ENCODE results near the gene SP8. TPM values are rescaled to one million over a fixed set of nuclear protein-coding genes. Genes with fewer than 3 reads are reported as not detected.

Gene SP8
- total and polyA plus RNA-seq, 9 of the 15 experiments (the other 6 are each of a cell fraction or from before 2014, with no cell fraction given): 0.04 to 1.2 (median 0.19) TPM

DNA sequence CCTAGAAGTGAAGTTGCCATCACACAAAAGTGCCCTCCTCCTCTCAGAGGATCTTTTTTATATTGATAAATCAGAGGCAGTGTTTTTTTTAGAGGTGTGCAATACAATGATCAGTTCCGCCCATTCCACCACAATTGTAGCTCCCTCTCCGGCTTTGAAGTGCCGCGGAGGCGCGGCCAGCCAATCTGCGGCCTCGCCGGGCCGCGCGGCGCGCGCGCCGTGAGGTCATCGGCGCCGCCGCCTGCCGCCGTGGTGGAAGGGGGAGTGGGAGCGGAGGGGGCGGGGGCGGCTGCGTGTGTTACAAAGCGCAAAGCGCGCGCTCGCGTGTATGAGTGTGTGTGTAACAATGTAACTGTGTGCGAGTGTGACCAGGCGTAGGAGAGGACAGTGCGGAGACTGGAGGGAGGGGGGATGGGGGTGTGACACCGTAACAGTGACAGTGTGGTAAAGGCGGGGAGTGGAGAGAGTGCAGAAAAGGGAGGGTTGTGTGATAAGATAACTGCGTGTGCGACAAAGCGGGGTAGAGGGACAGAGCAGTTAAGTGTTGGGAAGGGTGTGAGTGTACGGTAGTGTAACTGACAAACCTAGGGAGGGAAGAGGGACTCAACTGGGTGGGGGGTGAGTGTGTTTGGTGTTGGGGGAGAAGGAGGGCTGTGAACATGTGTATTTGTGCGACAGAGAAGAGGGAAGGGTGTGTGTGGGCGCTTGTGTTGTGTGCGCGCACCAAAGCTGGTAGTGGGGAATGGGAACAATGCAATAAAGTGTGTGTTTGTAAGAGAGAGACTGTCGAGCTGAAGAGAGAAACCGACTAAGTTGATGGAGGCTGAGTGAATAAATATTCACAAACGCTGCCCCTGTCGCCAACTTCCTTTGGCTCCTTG, at the start of gene SP8 (continued):
- no peak for TF ChIP-seq EWSR1 (IDR thresholded peaks at IDR 0.05; ENCODE audit: borderline replicate concordance, low read depth, partially characterized antibody)
- TF ChIP-seq, protein P1, sequence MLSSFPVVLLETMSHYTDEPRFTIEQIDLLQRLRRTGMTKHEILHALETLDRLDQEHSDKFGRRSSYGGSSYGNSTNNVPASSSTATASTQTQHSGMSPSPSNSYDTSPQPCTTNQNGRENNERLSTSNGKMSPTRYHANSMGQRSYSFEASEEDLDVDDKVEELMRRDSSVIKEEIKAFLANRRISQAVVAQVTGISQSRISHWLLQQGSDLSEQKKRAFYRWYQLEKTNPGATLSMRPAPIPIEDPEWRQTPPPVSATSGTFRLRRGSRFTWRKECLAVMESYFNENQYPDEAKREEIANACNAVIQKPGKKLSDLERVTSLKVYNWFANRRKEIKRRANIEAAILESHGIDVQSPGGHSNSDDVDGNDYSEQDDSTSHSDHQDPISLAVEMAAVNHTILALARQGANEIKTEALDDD (IDR thresholded peaks at IDR 0.05): no peak
- no peak for TF ChIP-seq ZNF24 (IDR thresholded peaks at IDR 0.05)
- TF ChIP-seq POLR2A (conservative IDR thresholded peaks at IDR 0.05): peak; percentile 71
- TF ChIP-seq, protein P2, sequence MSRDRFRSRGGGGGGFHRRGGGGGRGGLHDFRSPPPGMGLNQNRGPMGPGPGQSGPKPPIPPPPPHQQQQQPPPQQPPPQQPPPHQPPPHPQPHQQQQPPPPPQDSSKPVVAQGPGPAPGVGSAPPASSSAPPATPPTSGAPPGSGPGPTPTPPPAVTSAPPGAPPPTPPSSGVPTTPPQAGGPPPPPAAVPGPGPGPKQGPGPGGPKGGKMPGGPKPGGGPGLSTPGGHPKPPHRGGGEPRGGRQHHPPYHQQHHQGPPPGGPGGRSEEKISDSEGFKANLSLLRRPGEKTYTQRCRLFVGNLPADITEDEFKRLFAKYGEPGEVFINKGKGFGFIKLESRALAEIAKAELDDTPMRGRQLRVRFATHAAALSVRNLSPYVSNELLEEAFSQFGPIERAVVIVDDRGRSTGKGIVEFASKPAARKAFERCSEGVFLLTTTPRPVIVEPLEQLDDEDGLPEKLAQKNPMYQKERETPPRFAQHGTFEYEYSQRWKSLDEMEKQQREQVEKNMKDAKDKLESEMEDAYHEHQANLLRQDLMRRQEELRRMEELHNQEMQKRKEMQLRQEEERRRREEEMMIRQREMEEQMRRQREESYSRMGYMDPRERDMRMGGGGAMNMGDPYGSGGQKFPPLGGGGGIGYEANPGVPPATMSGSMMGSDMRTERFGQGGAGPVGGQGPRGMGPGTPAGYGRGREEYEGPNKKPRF (IDR thresholded peaks at IDR 0.05; ENCODE audit: low read depth, low read length): no peak
- TF ChIP-seq, protein P3, sequence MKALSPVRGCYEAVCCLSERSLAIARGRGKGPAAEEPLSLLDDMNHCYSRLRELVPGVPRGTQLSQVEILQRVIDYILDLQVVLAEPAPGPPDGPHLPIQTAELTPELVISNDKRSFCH (CRISPR knock-in tag; IDR thresholded peaks at IDR 0.05): no peak
- TF ChIP-seq, protein P3 (tag; IDR thresholded peaks at IDR 0.05): no peak
- TF ChIP-seq, protein P4, sequence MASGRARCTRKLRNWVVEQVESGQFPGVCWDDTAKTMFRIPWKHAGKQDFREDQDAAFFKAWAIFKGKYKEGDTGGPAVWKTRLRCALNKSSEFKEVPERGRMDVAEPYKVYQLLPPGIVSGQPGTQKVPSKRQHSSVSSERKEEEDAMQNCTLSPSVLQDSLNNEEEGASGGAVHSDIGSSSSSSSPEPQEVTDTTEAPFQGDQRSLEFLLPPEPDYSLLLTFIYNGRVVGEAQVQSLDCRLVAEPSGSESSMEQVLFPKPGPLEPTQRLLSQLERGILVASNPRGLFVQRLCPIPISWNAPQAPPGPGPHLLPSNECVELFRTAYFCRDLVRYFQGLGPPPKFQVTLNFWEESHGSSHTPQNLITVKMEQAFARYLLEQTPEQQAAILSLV (tag; IDR thresholded peaks at IDR 0.05): no peak
- TF ChIP-seq, protein P5, sequence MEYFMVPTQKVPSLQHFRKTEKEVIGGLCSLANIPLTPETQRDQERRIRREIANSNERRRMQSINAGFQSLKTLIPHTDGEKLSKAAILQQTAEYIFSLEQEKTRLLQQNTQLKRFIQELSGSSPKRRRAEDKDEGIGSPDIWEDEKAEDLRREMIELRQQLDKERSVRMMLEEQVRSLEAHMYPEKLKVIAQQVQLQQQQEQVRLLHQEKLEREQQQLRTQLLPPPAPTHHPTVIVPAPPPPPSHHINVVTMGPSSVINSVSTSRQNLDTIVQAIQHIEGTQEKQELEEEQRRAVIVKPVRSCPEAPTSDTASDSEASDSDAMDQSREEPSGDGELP (CRISPR knock-in tag; IDR thresholded peaks at IDR 0.05; ENCODE audit: borderline replicate concordance): no peak
- TF ChIP-seq, protein P6, sequence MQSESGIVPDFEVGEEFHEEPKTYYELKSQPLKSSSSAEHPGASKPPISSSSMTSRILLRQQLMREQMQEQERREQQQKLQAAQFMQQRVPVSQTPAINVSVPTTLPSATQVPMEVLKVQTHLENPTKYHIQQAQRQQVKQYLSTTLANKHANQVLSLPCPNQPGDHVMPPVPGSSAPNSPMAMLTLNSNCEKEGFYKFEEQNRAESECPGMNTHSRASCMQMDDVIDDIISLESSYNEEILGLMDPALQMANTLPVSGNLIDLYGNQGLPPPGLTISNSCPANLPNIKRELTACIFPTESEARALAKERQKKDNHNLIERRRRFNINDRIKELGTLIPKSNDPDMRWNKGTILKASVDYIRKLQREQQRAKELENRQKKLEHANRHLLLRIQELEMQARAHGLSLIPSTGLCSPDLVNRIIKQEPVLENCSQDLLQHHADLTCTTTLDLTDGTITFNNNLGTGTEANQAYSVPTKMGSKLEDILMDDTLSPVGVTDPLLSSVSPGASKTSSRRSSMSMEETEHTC (IDR thresholded peaks at IDR 0.05): no peak
- TF ChIP-seq MCM7 (IDR thresholded peaks at IDR 0.05): 0 out of 4 replicates have a peak, but pooled peaks have one; percentile 53 to 70
- TF ChIP-seq, protein P7, sequence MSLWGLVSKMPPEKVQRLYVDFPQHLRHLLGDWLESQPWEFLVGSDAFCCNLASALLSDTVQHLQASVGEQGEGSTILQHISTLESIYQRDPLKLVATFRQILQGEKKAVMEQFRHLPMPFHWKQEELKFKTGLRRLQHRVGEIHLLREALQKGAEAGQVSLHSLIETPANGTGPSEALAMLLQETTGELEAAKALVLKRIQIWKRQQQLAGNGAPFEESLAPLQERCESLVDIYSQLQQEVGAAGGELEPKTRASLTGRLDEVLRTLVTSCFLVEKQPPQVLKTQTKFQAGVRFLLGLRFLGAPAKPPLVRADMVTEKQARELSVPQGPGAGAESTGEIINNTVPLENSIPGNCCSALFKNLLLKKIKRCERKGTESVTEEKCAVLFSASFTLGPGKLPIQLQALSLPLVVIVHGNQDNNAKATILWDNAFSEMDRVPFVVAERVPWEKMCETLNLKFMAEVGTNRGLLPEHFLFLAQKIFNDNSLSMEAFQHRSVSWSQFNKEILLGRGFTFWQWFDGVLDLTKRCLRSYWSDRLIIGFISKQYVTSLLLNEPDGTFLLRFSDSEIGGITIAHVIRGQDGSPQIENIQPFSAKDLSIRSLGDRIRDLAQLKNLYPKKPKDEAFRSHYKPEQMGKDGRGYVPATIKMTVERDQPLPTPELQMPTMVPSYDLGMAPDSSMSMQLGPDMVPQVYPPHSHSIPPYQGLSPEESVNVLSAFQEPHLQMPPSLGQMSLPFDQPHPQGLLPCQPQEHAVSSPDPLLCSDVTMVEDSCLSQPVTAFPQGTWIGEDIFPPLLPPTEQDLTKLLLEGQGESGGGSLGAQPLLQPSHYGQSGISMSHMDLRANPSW (CRISPR knock-in tag; IDR thresholded peaks at IDR 0.05): no peak
- TF ChIP-seq, protein P8, sequence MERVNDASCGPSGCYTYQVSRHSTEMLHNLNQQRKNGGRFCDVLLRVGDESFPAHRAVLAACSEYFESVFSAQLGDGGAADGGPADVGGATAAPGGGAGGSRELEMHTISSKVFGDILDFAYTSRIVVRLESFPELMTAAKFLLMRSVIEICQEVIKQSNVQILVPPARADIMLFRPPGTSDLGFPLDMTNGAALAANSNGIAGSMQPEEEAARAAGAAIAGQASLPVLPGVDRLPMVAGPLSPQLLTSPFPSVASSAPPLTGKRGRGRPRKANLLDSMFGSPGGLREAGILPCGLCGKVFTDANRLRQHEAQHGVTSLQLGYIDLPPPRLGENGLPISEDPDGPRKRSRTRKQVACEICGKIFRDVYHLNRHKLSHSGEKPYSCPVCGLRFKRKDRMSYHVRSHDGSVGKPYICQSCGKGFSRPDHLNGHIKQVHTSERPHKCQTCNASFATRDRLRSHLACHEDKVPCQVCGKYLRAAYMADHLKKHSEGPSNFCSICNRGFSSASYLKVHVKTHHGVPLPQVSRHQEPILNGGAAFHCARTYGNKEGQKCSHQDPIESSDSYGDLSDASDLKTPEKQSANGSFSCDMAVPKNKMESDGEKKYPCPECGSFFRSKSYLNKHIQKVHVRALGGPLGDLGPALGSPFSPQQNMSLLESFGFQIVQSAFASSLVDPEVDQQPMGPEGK (CRISPR knock-in tag; IDR thresholded peaks at IDR 0.05; ENCODE audit: borderline replicate concordance): no peak
- no peak for TF ChIP-seq ETS2 (tag; IDR thresholded peaks at IDR 0.05; ENCODE audit: borderline replicate concordance, poor library complexity, severe bottlenecking)
